Mucosa of descending colon (tissue), 3 donors: ENCODE measurements around the gene FRMD1. TPM values are rescaled to one million over a fixed set of nuclear protein-coding genes. Genes with fewer than 3 reads are reported as not detected.
A peak's percentile ranks its signal among the peaks of the same experiment; 100 is the strongest.

Experiments
- ATAC-seq: fragments of 200-7000 bp; cut with Tn5 transposase; one replicate; pipeline ENCODE4 v1.9.1; 2020; ENCODE audit warnings: mild to moderate bottlenecking, moderate library complexity
- DNase-seq, 3 donors: peaks; one replicate each; pipeline ENCODE4 v3.0.0-alpha.2; 2020
- H3K36me3 ChIP-seq: fragments of 200-600 bp; one replicate; pipeline ENCODE4 v1.8.0; 2021; ENCODE audit warnings: low read depth, mild to moderate bottlenecking
- H3K4me1 ChIP-seq: fragments of 200-600 bp; one replicate; pipeline ENCODE4 v1.8.0; 2021; ENCODE audit warnings: low read depth, mild to moderate bottlenecking
- H3K4me3 ChIP-seq: fragments of 200-600 bp; one replicate; pipeline ENCODE4 v1.8.0; 2021; ENCODE audit warnings: mild to moderate bottlenecking
- H3K9me3 ChIP-seq: fragments of 200-600 bp; one replicate; pipeline ENCODE4 v1.8.0; 2021; ENCODE audit warnings: mild to moderate bottlenecking
- intact Hi-C, 2 donors: fragments of 100-400 bp; cut with DNase I in 1 of 2; cut with micrococcal nuclease in 1 of 2; formaldehyde crosslinking; loops; one replicate each; pipeline versions ENCODE4 v1.11.0 to v1.11.1; 2022; cut with DNase I, micrococcal nuclease
- total RNA-seq, 3 donors: library from RNA; stranded (reverse); fragmentation: NEBNext Ultra II Directional in 2 of 3; extraction: Animal tissue kit (Norgen Biotek cat#: 25700) in 2 of 3; gene quantifications; one replicate each; pipeline versions ENCODE4 v1.2.1 to v1.2.4, GENCODE V29; 2021 to 2023
- TF ChIP-seq, protein P1 (sequence below): fragments of 200-600 bp; IDR thresholded peaks from one replicate; pipeline ENCODE4 v1.8.0; 2022; ENCODE audit warnings: antibody characterized with exemption, mild to moderate bottlenecking
- donor health status: DM: no; HTN: no; CAD: no; lungs with moderate emphysema.
- donor health status: DM: no; HTN: no; CAD: no.
- donor health status: DM: no; HTN: yes; CAD: no.

The FRMD1 gene
- total RNA-seq, 3 donors from 2014 or later = 14.3 to 57.5 (median 17.1) TPM

DNA sequence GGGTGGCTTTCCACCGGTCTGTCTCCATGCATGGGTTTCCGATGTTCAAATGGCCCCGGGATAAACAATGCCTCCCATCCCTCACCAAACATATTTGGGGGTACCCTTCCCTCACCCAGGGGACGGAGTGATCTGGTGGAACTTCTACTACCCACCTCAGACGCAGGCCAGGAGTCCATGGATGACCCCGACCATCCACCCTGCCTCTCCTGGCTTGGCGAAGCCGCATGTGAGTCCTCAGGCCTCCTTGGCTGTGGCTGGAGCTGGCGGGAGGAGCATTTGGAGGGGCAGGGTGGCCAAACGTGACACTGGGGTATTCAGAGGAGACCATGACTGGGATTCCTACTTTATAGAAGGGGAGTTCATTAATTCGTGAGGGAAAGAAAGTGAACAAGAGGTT lies 45.9 kb upstream of the FRMD1 start:
- Histone ChIP-seq H3K4me3 (no peak overlapping the region), H3K9me3 (no peaks in the 10 kb centered on the region), H3K36me3 (no peaks in the 10 kb centered on the region), H3K4me1 (no peaks in the 10 kb centered on the region)
- TF ChIP-seq, protein P1, sequence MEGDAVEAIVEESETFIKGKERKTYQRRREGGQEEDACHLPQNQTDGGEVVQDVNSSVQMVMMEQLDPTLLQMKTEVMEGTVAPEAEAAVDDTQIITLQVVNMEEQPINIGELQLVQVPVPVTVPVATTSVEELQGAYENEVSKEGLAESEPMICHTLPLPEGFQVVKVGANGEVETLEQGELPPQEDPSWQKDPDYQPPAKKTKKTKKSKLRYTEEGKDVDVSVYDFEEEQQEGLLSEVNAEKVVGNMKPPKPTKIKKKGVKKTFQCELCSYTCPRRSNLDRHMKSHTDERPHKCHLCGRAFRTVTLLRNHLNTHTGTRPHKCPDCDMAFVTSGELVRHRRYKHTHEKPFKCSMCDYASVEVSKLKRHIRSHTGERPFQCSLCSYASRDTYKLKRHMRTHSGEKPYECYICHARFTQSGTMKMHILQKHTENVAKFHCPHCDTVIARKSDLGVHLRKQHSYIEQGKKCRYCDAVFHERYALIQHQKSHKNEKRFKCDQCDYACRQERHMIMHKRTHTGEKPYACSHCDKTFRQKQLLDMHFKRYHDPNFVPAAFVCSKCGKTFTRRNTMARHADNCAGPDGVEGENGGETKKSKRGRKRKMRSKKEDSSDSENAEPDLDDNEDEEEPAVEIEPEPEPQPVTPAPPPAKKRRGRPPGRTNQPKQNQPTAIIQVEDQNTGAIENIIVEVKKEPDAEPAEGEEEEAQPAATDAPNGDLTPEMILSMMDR = no peak
- intact Hi-C loops = no loop called here
- DNase-seq (no peak), ATAC-seq (no peak)

- intact Hi-C loops = no loop called here
- TF ChIP-seq, protein P1 = no peak
- Histone ChIP-seq H3K4me1 (no peaks in the 10 kb centered on the region), H3K9me3 (no peaks in the 10 kb centered on the region), H3K4me3 (no peak overlapping the region), H3K36me3 (no peaks in the 10 kb centered on the region)
- DNase-seq = no peak
- ATAC-seq = no peak
Measured at GRCh38 chr6:168124158-168124557, 45.1 kb upstream of the FRMD1 start.

DNA sequence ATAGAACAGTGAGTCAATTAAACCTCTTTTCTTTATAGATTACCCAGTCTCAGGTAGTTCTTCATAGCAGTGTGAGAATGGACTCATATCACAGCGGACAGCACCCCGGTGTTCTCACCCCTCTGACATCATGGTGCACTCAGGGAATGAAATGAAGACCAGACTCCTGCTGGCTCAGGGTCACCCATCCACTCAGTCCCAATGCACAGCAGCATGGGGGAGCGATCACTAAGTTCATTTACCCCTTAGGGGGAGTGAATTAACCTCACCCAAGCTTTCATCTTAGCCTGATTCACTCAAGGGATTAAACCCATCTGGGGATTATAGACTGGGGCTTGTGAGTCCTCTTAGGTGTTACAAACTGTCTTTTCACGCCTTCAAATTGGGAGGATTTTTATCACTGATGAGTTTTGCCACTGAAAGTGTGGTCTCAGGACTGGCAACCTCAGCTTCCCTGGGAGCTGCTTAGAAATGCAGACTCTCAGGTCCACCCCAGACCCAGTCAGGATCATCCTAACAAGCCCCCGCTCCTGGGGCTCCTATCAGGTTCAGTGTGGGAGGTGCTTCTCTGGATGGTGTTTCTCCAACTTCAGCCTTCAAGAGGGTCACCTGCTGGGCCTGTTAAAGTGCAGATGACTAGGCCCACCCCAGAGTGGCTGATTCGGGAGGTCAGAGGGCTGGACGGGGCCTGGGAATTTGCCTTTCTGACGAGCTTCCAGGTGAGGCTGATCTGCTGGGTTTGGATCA lies 44.3 kb upstream of the FRMD1 start:
- H3K4me3 ChIP-seq = no peak overlapping the region
- H3K9me3 ChIP-seq = no peaks in the 10 kb centered on the region
- DNase-seq (peak in 1 of 3 donors; percentile 0), ATAC-seq (no peak)
- intact Hi-C loops = no loop called here
- H3K4me1 ChIP-seq = no peaks in the 10 kb centered on the region
- TF ChIP-seq, protein P1 = no peak
- H3K36me3 ChIP-seq = no peaks in the 10 kb centered on the region

DNA sequence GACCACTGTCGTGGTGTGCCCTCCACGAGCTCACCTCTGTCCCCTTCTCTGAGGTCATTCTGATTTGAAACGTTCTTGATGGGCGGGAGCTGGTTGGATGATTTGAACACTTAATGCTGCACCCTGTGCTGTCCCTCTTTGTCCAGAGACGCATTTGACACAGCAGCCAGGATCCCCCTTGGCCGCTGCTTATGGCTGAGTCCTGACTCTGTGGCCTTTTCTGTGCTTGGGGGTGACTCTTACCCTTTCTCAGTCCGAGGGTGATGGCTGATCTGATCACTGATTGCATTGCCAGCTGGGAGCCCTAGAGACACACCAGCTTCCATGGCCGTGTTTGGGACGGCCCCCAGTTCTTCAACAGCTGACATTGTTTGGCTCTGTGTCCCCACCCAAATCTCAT lies 43.5 kb upstream of the FRMD1 start:
- no peak for DNase-seq

GRCh38 chr6:168122011-168122410 lies 43.0 kb upstream of the FRMD1 start:
- Histone ChIP-seq H3K4me3 (no peak overlapping the region), H3K9me3 (no peaks in the 10 kb centered on the region), H3K36me3 (no peaks in the 10 kb centered on the region), H3K4me1 (no peaks in the 10 kb centered on the region)
- no peak for ATAC-seq
- intact Hi-C loops = no loop called here
- TF ChIP-seq, protein P1 = no peak
- peak in 1 of 3 donors; percentile 0 for DNase-seq

More for the DNA sequence above, 43.5 kb upstream of the FRMD1 start:
- TF ChIP-seq, protein P1 = no peak
- Histone ChIP-seq H3K4me3 (no peak overlapping the region), H3K4me1 (no peaks in the 10 kb centered on the region), H3K36me3 (no peaks in the 10 kb centered on the region), H3K9me3 (no peaks in the 10 kb centered on the region)
- no peak for ATAC-seq
- intact Hi-C loops = no loop called here
